Spleen (tissue), 11 donors: ENCODE measurements around the gene TMEM116. TPM values are rescaled to one million over a fixed set of nuclear protein-coding genes. Genes with fewer than 3 reads are reported as not detected.
A peak's percentile ranks its signal among the peaks of the same experiment; 100 is the strongest.

Experiments
- DNase-seq: peaks from one replicate; pipeline ENCODE4 v3.0.0-alpha.2; 2020
- H3K27ac ChIP-seq, 8 donors: fragments of 200-600 bp; sonication (generic) in 7 of 8; 1 replicate in 4 of 8; 2 replicates in 4 of 8; pipeline versions ENCODE4 v1.5.0 to v1.8.0; 2016 to 2021; ENCODE audit warnings: inconsistent platforms in 4 of 8, mild to moderate bottlenecking in 4 of 8, moderate library complexity in 1 of 8
- H3K27me3 ChIP-seq, 7 donors: fragments of 200-600 bp; sonication (generic) in 6 of 7; replicated peaks in 1 of 7; 1 replicate in 4 of 7; 2 replicates in 3 of 7; pipeline versions ENCODE4 v1.5.0 to v1.8.0; 2016 to 2021; ENCODE audit warnings: inconsistent platforms in 3 of 7, mild to moderate bottlenecking in 1 of 7
- H3K36me3 ChIP-seq, 6 donors: fragments of 200-600 bp; sonication (generic) in 5 of 6; 1 replicate in 4 of 6; 2 replicates in 2 of 6; pipeline versions ENCODE4 v1.5.0 to v1.8.0; 2016 to 2021; ENCODE audit warnings: inconsistent platforms in 2 of 6
- H3K4me1 ChIP-seq, 6 donors: fragments of 200-600 bp; sonication (generic) in 5 of 6; 1 replicate in 3 of 6; 2 replicates in 3 of 6; pipeline versions ENCODE4 v1.5.0 to v1.8.0; 2016 to 2021; ENCODE audit warnings: inconsistent platforms in 3 of 6
- H3K4me3 ChIP-seq, 8 donors: fragments of 200-600 bp; sonication (generic) in 7 of 8; 1 replicate in 4 of 8; 2 replicates in 4 of 8; pipeline versions ENCODE4 v1.5.0 to v1.8.0; 2016 to 2021; ENCODE audit warnings: inconsistent platforms in 4 of 8, mild to moderate bottlenecking in 4 of 8, moderate library complexity in 2 of 8
- H3K9me3 ChIP-seq, 8 donors: fragments of 200-600 bp; sonication (generic) in 7 of 8; 1 replicate in 4 of 8; 2 replicates in 4 of 8; pipeline versions ENCODE4 v1.5.0 to v1.8.0; 2016 to 2021; ENCODE audit warnings: inconsistent platforms in 4 of 8
- POLR2A ChIP-seq, 3 donors: fragments of 450-650 bp; IDR thresholded peaks; one replicate each; pipeline ENCODE4 v1.5.1; 2017; ENCODE audit warnings: antibody characterized with exemption in 3 of 3, mild to moderate bottlenecking in 1 of 3
- POLR2AphosphoS5 ChIP-seq, 3 donors: sonication (generic); formaldehyde crosslinking; IDR thresholded peaks; one replicate each; pipeline ENCODE4 v1.5.1; 2017; ENCODE audit warnings: antibody characterized with exemption in 3 of 3
- WGBS, 5 donors: extraction: QIAGEN DNeasy Blood & Tissue Kit in 3 of 5; methylation state at CpG; one replicate each; pipeline versions ENCODE4 v1.1.5 to v1.1.7; 2013 to 2018; 5-methylcytosine and 5-hydroxymethylcytosine counted together
- intact Hi-C: fragments of 100-400 bp; cut with DNase I; formaldehyde crosslinking; loops from one replicate; pipeline ENCODE4 v1.15.0; 2023; ENCODE audit warnings: low total_unique reads
- polyA plus RNA-seq, 3 donors: library from polyadenylated mRNA; stranded (reverse); fragments of 200-250 nt; gene quantifications; one replicate each; pipeline ENCODE4 v1.2.1, GENCODE V29; 2013
- total RNA-seq, 7 donors: library from RNA; depleted of rRNA in 3 of 7; stranded (reverse); fragments of >200 nt in 3 of 7; fragmentation: NEBNext Ultra II Directional in 4 of 7; extraction: Animal tissue kit (Norgen Biotek cat#: 25700) in 4 of 7; gene quantifications; one replicate each; pipeline versions ENCODE4 v1.1.0 to v1.2.1, GENCODE V29; 2016 to 2021
- TF ChIP-seq, protein P1 (sequence below), 11 experiments: fragments of 200-600 bp in 7 of 11; fragments of 450-650 bp in 4 of 11; sonication (generic) in 4 of 11; IDR thresholded peaks in 8 of 11; conservative IDR thresholded peaks in 3 of 11; 1 replicate in 7 of 11; 2 replicates in 4 of 11; pipeline versions ENCODE4 v1.4.0 to v1.8.0; 2016 to 2021; ENCODE audit warnings: antibody characterized with exemption in 11 of 11, inconsistent platforms in 4 of 11, mild to moderate bottlenecking in 1 of 11
- donor health status: healthy with polysubstance abuse.
- donor health status: DM: no; HTN: no; CAD: no; lungs with moderate emphysema.
- donor health status: DM: no; HTN: no; CAD: no.
- donor health status: Bipolar disorder and iron deficiency.
- donor health status: healthy.
- donor health status: DM: no; HTN: no; CAD: no.
- donor health status: DM: yes; HTN: yes; CAD: no.

Gene TMEM116
- total and polyA plus RNA-seq, 10 donors = 5.4 to 15.2 (median 10.6) TPM

DNA sequence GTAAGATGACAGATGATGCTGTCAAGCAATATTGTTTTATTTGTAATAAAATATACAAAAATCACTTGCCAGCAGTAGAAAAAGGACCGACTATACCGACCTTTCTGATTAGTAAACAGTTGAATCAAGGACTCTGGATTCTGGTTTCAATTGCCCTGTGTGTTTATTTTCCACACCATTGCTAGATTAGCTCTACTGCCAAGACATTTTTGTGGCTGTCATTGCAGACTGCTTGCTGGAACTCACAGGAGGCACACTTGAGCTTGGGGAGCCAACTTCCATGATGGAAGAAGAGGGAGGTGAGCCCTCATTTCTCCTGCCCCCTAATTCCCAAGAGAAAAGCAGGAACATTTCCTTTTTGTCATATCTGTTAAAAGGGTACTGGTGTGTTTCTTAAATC lies 119.7 kb downstream of the TMEM116 start:
- no peaks in the 10 kb centered on the region for H3K27me3 ChIP-seq
- no peak for DNase-seq
- no peak overlapping the region for H3K27ac ChIP-seq
- no peak overlapping the region for H3K4me3 ChIP-seq
- no peaks in the 10 kb centered on the region for H3K9me3 ChIP-seq
- H3K36me3 ChIP-seq = peaks cover 0 to 100% (median 62%) of the 10 kb centered on the region in 6 donors
- 92 to 98% (median 97%) methylated on average over 2 of the region's 2 CpGs for WGBS, 5 donors
- TF ChIP-seq POLR2AphosphoS5 (IDR thresholded peaks at IDR 0.05) (no peak), POLR2A (IDR thresholded peaks at IDR 0.05) (no peak)
- TF ChIP-seq, protein P1, sequence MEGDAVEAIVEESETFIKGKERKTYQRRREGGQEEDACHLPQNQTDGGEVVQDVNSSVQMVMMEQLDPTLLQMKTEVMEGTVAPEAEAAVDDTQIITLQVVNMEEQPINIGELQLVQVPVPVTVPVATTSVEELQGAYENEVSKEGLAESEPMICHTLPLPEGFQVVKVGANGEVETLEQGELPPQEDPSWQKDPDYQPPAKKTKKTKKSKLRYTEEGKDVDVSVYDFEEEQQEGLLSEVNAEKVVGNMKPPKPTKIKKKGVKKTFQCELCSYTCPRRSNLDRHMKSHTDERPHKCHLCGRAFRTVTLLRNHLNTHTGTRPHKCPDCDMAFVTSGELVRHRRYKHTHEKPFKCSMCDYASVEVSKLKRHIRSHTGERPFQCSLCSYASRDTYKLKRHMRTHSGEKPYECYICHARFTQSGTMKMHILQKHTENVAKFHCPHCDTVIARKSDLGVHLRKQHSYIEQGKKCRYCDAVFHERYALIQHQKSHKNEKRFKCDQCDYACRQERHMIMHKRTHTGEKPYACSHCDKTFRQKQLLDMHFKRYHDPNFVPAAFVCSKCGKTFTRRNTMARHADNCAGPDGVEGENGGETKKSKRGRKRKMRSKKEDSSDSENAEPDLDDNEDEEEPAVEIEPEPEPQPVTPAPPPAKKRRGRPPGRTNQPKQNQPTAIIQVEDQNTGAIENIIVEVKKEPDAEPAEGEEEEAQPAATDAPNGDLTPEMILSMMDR (IDR thresholded peaks at IDR 0.05 in 8 of 11, conservative IDR thresholded peaks at IDR 0.05 in 3 of 11) = no peak
- no peaks in the 10 kb centered on the region for H3K4me1 ChIP-seq
- intact Hi-C loops = no loop called here

DNA sequence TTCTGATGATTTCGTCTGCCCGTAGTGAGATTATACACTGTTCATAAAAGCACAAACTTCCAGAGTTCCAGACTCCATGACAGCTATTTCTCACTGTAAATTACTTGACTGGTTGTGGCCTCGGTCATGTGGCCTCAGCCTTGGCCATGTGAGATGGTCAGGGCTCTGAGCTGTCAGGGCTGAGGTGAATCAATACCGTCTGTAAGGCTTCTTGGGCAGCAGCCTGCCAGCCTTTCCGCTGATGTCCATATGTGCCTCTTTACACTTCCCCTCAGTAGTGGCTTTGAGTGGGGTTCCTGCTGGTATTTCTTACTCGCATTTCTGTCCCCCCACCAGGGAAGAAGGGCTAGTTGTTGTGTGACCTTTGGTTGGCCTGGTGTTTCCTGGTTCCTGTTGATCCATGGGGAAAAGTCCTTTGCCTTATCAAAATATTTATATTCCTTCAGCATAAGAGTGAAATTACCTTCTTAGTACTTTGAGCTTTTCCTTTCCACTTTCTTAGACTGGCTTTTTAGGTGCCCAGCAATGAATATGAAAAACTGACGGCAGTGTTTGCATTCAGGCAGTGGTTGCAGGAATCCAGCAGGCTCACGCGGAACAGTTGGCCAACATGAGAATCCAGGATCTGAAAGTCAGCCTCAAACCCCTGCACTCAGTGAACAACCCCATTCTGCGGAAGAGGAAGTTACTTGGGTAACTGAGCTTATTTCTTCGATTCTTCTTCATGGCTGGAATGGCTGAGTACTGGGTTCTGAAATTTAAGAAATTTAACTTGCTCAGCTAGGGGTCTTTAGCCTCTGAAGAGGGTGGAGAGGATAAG lies 124.8 kb downstream of the TMEM116 start:
- WGBS, 5 donors = 81 to 91% (median 84%) methylated on average over 11 of the region's 11 CpGs
- no peaks in the 10 kb centered on the region for H3K4me1 ChIP-seq
- DNase-seq = no peak
- intact Hi-C loops = no loop called here
- no peaks in the 10 kb centered on the region for H3K27me3 ChIP-seq
- TF ChIP-seq POLR2AphosphoS5 (IDR thresholded peaks at IDR 0.05) = no peak
- TF ChIP-seq, protein P1 (IDR thresholded peaks at IDR 0.05 in 8 of 11, conservative IDR thresholded peaks at IDR 0.05 in 3 of 11) = no peak
- TF ChIP-seq POLR2A (IDR thresholded peaks at IDR 0.05) = no peak
- peak overlapping the region in 3 of 8 donors; percentile 14 to 54 (median 34) for H3K27ac ChIP-seq
- no peaks in the 10 kb centered on the region for H3K9me3 ChIP-seq
- H3K36me3 ChIP-seq = peaks cover 4 to 100% (median 85%) of the 10 kb centered on the region in 6 donors
- H3K4me3 ChIP-seq = no peak overlapping the region

DNA sequence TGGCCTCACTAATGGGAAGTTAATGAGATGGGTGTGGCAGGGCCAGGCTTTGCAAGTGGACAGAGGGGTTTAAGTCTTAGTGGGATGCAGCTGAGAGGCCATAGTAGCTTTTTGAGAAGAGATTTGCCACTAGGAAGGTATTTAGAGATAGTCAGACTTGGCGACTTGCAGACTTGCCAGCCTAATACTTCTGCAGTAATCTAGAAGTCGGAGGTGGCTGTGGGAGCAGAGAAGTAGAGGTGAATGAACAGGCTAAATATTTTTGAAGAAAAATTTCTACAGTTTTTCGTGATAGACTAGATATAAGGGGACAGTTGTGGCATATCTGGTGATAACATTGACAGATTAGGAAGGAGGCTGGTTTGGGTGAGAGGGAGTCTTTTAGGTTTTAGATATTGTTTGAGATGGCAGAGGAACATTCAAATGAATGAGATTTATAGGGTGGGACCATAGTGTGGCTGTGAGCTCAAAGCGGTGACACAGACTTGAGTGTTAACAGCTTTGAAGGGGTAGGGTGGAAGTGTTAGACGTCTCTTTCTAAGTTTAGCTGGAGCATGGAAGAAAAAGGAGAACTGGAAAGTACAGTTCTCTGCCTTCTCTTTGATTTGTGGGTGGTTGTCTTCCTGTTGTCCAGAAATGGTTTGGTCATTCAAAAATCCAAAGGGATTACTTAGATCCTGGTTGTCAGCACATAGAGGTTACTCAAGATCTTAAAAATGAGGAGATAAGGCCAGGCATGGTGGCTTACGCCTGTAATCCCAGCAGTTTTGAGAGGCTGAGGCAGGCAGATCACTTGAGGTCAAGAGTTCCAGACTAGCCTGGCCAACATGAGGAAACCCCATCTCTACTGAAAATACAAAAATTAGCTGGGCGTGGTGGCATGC lies 126.1 kb downstream of the TMEM116 start:
- no peaks in the 10 kb centered on the region for H3K27me3 ChIP-seq
- intact Hi-C loops = no loop called here
- no peak for TF ChIP-seq POLR2A (IDR thresholded peaks at IDR 0.05)
- TF ChIP-seq POLR2AphosphoS5 (IDR thresholded peaks at IDR 0.05) = no peak
- TF ChIP-seq, protein P1 (IDR thresholded peaks at IDR 0.05 in 8 of 11, conservative IDR thresholded peaks at IDR 0.05 in 3 of 11) = no peak
- no peaks in the 10 kb centered on the region for H3K9me3 ChIP-seq
- H3K36me3 ChIP-seq = peaks cover 4 to 100% (median 87%) of the 10 kb centered on the region in 6 donors
- no peak overlapping the region for H3K4me3 ChIP-seq
- DNase-seq = no peak
- H3K27ac ChIP-seq = no peak overlapping the region
- no peaks in the 10 kb centered on the region for H3K4me1 ChIP-seq
- 88 to 92% (median 89%) methylated on average over 7 of the region's 7 CpGs for WGBS, 5 donors

DNA sequence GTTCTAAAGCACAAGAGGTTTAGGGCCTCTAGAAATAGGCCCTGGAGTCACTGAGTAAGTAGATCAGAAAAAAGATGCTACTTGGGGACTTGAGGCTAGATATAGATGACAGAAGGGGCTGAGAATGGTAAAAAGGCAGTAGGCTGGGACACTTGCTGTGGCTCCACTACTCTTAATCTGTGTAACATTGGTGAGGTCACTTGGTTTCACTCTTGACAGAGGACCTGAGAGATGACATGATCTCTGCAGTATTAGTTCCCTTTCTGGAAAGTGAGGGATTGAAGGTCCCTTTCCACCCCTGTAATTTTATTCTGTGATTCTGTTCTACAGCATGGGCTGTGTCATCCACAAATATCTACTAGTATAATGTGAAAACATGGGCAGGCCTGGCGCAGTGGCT lies 131.2 kb downstream of the TMEM116 start:
- 93 to 100% (median 100%) methylated on average over 1 of the region's 1 CpG for WGBS, 5 donors
- Histone ChIP-seq H3K4me1 (no peaks in the 10 kb centered on the region), H3K9me3 (no peaks in the 10 kb centered on the region), H3K27me3 (no peaks in the 10 kb centered on the region), H3K4me3 (no peak overlapping the region), H3K27ac (no peak overlapping the region), H3K36me3 (peaks cover 4 to 100% (median 78%) of the 10 kb centered on the region in 6 donors)
- TF ChIP-seq POLR2A (IDR thresholded peaks at IDR 0.05) (no peak), POLR2AphosphoS5 (IDR thresholded peaks at IDR 0.05) (no peak)
- TF ChIP-seq, protein P1 (IDR thresholded peaks at IDR 0.05 in 8 of 11, conservative IDR thresholded peaks at IDR 0.05 in 3 of 11) = no peak
- intact Hi-C loops = no loop called here
- DNase-seq = no peak
